ENCODE measurements around the gene AK8.

DNA sequence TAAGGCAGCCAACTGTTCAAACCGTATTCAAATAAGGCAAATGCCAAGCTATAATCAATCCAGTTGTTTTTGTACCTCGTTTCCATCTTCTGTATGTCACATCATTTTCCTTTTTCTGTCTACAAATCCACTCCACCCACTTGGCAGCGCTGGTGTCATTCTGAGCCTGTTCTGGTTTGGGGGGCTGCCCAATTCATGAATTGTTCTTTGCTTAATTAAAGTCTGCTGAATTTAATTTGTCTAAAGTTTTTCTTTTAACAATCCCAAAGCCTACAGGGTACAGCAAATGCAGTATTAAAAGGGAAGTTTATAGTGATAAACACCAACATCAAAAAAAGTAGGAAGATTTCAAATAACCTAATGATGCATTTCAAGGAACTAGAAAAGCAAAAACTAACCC, 114.5 kb downstream of the AK8 start:
- no peak for TF ChIP-seq EZH2phosphoT487 (conservative IDR thresholded peaks at IDR 0.05; ENCODE audit: low read length)
- TF ChIP-seq, protein P1, sequence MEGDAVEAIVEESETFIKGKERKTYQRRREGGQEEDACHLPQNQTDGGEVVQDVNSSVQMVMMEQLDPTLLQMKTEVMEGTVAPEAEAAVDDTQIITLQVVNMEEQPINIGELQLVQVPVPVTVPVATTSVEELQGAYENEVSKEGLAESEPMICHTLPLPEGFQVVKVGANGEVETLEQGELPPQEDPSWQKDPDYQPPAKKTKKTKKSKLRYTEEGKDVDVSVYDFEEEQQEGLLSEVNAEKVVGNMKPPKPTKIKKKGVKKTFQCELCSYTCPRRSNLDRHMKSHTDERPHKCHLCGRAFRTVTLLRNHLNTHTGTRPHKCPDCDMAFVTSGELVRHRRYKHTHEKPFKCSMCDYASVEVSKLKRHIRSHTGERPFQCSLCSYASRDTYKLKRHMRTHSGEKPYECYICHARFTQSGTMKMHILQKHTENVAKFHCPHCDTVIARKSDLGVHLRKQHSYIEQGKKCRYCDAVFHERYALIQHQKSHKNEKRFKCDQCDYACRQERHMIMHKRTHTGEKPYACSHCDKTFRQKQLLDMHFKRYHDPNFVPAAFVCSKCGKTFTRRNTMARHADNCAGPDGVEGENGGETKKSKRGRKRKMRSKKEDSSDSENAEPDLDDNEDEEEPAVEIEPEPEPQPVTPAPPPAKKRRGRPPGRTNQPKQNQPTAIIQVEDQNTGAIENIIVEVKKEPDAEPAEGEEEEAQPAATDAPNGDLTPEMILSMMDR (IDR thresholded peaks at IDR 0.05; ENCODE audit: insufficient read depth, low read length, poor library complexity, severe bottlenecking): no peak
